Spleen (tissue), 11 donors: ENCODE results near the gene GDAP1L1. TPM values are rescaled to one million over a fixed set of nuclear protein-coding genes. Genes with fewer than 3 reads are reported as not detected.
"Not testable (repeated sequence)": the region's sequence is repeated elsewhere in the genome, so short reads cannot be mapped to it uniquely, and the experiment has no call there.

ENCODE experiments used
- DNase-seq: peaks from one replicate; pipeline ENCODE4 v3.0.0-alpha.2; 2020
- H3K27ac ChIP-seq, 8 donors: fragments of 200-600 bp; sonication (generic) in 7 of 8; 1 replicate in 4 of 8; 2 replicates in 4 of 8; pipeline versions ENCODE4 v1.5.0 to v1.8.0; 2016 to 2021; ENCODE audit warnings: inconsistent platforms in 4 of 8, mild to moderate bottlenecking in 4 of 8, moderate library complexity in 1 of 8
- H3K27me3 ChIP-seq, 7 donors: fragments of 200-600 bp; sonication (generic) in 6 of 7; replicated peaks in 1 of 7; 1 replicate in 4 of 7; 2 replicates in 3 of 7; pipeline versions ENCODE4 v1.5.0 to v1.8.0; 2016 to 2021; ENCODE audit warnings: inconsistent platforms in 3 of 7, mild to moderate bottlenecking in 1 of 7
- H3K36me3 ChIP-seq, 6 donors: fragments of 200-600 bp; sonication (generic) in 5 of 6; 1 replicate in 4 of 6; 2 replicates in 2 of 6; pipeline versions ENCODE4 v1.5.0 to v1.8.0; 2016 to 2021; ENCODE audit warnings: inconsistent platforms in 2 of 6
- H3K4me1 ChIP-seq, 6 donors: fragments of 200-600 bp; sonication (generic) in 5 of 6; 1 replicate in 3 of 6; 2 replicates in 3 of 6; pipeline versions ENCODE4 v1.5.0 to v1.8.0; 2016 to 2021; ENCODE audit warnings: inconsistent platforms in 3 of 6
- H3K4me3 ChIP-seq, 8 donors: fragments of 200-600 bp; sonication (generic) in 7 of 8; 1 replicate in 4 of 8; 2 replicates in 4 of 8; pipeline versions ENCODE4 v1.5.0 to v1.8.0; 2016 to 2021; ENCODE audit warnings: inconsistent platforms in 4 of 8, mild to moderate bottlenecking in 4 of 8, moderate library complexity in 2 of 8
- H3K9me3 ChIP-seq, 8 donors: fragments of 200-600 bp; sonication (generic) in 7 of 8; 1 replicate in 4 of 8; 2 replicates in 4 of 8; pipeline versions ENCODE4 v1.5.0 to v1.8.0; 2016 to 2021; ENCODE audit warnings: inconsistent platforms in 4 of 8
- POLR2A ChIP-seq, 3 donors: fragments of 450-650 bp; IDR thresholded peaks; one replicate each; pipeline ENCODE4 v1.5.1; 2017; ENCODE audit warnings: antibody characterized with exemption in 3 of 3, mild to moderate bottlenecking in 1 of 3
- POLR2AphosphoS5 ChIP-seq, 3 donors: sonication (generic); formaldehyde crosslinking; IDR thresholded peaks; one replicate each; pipeline ENCODE4 v1.5.1; 2017; ENCODE audit warnings: antibody characterized with exemption in 3 of 3
- WGBS, 5 donors: extraction: QIAGEN DNeasy Blood & Tissue Kit in 3 of 5; methylation state at CpG; one replicate each; pipeline versions ENCODE4 v1.1.5 to v1.1.7; 2013 to 2018; 5-methylcytosine and 5-hydroxymethylcytosine counted together
- intact Hi-C: fragments of 100-400 bp; cut with DNase I; formaldehyde crosslinking; loops from one replicate; pipeline ENCODE4 v1.15.0; 2023; ENCODE audit warnings: low total_unique reads
- polyA plus RNA-seq, 3 donors: library from polyadenylated mRNA; stranded (reverse); fragments of 200-250 nt; gene quantifications; one replicate each; pipeline ENCODE4 v1.2.1, GENCODE V29; 2013
- total RNA-seq, 7 donors: library from RNA; depleted of rRNA in 3 of 7; stranded (reverse); fragments of >200 nt in 3 of 7; fragmentation: NEBNext Ultra II Directional in 4 of 7; extraction: Animal tissue kit (Norgen Biotek cat#: 25700) in 4 of 7; gene quantifications; one replicate each; pipeline versions ENCODE4 v1.1.0 to v1.2.1, GENCODE V29; 2016 to 2021
- TF ChIP-seq, protein P1 (sequence below), 11 experiments: fragments of 200-600 bp in 7 of 11; fragments of 450-650 bp in 4 of 11; sonication (generic) in 4 of 11; IDR thresholded peaks in 8 of 11; conservative IDR thresholded peaks in 3 of 11; 1 replicate in 7 of 11; 2 replicates in 4 of 11; pipeline versions ENCODE4 v1.4.0 to v1.8.0; 2016 to 2021; ENCODE audit warnings: antibody characterized with exemption in 11 of 11, inconsistent platforms in 4 of 11, mild to moderate bottlenecking in 1 of 11
- donor health status: healthy with polysubstance abuse.
- donor health status: DM: no; HTN: no; CAD: no; lungs with moderate emphysema.
- donor health status: DM: no; HTN: no; CAD: no.
- donor health status: Bipolar disorder and iron deficiency.
- donor health status: healthy.
- donor health status: DM: no; HTN: no; CAD: no.
- donor health status: DM: yes; HTN: yes; CAD: no.

The GDAP1L1 gene
- total and polyA plus RNA-seq, 10 donors: not detected

DNA sequence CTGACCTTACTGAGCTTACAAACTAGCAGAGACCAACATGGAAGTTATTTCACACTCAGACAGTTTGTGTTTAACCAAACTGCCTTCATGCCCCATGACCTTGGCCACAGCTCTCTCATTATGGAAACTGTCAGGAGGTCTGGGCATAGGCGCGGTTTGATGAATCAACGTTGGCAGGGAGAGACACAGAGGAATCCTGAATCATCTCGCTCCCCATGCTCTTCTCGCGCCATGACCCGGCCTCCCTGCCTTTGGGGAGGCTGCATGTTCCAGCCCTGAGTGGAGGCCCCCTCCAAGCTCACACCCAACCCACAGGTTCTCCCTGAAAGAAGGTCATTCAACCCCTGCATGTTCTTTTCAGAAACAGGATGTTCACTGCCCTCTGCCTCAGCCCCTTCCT is 15.9 kb upstream of the GDAP1L1 start:
- TF ChIP-seq POLR2AphosphoS5 (IDR thresholded peaks at IDR 0.05) (no peak), POLR2A (IDR thresholded peaks at IDR 0.05) (no peak)
- TF ChIP-seq, protein P1, sequence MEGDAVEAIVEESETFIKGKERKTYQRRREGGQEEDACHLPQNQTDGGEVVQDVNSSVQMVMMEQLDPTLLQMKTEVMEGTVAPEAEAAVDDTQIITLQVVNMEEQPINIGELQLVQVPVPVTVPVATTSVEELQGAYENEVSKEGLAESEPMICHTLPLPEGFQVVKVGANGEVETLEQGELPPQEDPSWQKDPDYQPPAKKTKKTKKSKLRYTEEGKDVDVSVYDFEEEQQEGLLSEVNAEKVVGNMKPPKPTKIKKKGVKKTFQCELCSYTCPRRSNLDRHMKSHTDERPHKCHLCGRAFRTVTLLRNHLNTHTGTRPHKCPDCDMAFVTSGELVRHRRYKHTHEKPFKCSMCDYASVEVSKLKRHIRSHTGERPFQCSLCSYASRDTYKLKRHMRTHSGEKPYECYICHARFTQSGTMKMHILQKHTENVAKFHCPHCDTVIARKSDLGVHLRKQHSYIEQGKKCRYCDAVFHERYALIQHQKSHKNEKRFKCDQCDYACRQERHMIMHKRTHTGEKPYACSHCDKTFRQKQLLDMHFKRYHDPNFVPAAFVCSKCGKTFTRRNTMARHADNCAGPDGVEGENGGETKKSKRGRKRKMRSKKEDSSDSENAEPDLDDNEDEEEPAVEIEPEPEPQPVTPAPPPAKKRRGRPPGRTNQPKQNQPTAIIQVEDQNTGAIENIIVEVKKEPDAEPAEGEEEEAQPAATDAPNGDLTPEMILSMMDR (IDR thresholded peaks at IDR 0.05 in 8 of 11, conservative IDR thresholded peaks at IDR 0.05 in 3 of 11): no peak
- H3K27me3 ChIP-seq: no peaks in the 10 kb centered on the region
- H3K4me1 ChIP-seq: no peaks in the 10 kb centered on the region
- WGBS, 5 donors: 80 to 92% (median 85%) methylated on average over 7 of the region's 7 CpGs
- H3K9me3 ChIP-seq: no peaks in the 10 kb centered on the region
- H3K4me3 ChIP-seq: no peak overlapping the region
- no peak overlapping the region for H3K27ac ChIP-seq
- intact Hi-C loops: no loop called here
- no peak for DNase-seq
- no peaks in the 10 kb centered on the region for H3K36me3 ChIP-seq

DNA sequence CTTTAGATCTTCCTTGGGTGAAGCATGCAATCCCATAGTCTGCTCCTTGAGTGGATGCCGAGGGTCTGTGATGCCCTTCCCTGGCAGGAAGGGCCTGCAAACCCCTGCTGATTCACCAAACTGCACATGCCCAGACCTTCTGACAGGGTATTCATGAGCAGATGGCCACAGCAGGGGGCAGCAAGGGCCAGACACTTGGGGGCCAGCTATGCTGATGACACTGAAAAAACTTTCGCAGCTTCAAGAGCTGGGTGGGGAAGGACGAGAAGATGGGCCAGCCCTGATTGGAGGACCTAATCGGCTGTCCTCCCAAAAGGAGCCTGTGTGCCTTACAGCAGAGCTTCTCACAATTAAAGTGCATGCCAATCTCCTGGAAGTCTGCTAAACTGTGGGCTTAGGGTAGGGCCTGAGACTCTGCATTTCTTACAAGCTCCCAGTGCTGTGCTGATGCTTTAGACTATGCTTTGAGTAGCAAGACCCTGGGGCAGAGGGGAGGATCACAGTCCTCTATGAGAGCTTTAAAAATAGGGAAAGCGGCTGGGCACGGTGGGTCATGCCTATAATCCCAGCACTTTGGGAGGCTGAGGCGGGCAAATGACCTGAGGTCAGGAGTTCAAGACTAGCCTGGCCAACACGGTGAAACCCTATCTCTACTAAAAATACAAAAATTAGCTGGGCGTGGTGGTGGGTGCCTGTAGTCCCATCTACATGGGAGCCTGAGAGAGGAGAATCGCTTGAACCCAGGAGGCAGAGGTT is 15.2 kb upstream of the GDAP1L1 start:
- Histone ChIP-seq H3K36me3 (no peaks in the 10 kb centered on the region), H3K27ac (no peak overlapping the region), H3K4me1 (no peaks in the 10 kb centered on the region), H3K4me3 (no peak overlapping the region), H3K27me3 (no peaks in the 10 kb centered on the region), H3K9me3 (no peaks in the 10 kb centered on the region)
- intact Hi-C loops: no loop called here
- no peak for DNase-seq
- 77 to 82% (median 78%) methylated on average over 9 to 10 of the region's 10 CpGs for WGBS, 5 donors
- no peak for TF ChIP-seq POLR2AphosphoS5 (IDR thresholded peaks at IDR 0.05)
- TF ChIP-seq, protein P1 (IDR thresholded peaks at IDR 0.05 in 8 of 11, conservative IDR thresholded peaks at IDR 0.05 in 3 of 11): no peak
- no peak for TF ChIP-seq POLR2A (IDR thresholded peaks at IDR 0.05)

DNA sequence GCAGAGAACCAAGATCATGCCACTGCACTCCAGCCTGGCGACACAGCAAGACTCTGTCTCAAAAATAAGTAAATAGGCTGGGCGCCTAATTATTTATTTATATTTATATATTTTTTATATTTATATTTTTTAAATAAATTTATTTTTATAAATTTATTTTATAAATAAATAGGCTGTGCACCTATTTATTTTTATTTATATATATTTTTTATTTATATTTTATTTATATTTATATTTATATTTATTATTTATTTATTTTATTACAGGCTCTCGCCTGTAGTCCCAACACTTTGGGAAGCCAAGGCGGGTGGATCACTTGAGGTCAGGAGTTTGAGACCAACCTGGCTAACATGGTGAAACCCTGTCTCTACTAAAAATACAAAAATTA is 14.6 kb upstream of the GDAP1L1 start:
- H3K4me3 ChIP-seq, intact Hi-C loops, H3K27me3 ChIP-seq, H3K27ac ChIP-seq, H3K4me1 ChIP-seq, H3K9me3 ChIP-seq, H3K36me3 ChIP-seq, DNase-seq: not testable (repeated sequence)
- 84 to 97% (median 93%) methylated on average over 4 of the region's 4 CpGs for WGBS, 5 donors

DNA sequence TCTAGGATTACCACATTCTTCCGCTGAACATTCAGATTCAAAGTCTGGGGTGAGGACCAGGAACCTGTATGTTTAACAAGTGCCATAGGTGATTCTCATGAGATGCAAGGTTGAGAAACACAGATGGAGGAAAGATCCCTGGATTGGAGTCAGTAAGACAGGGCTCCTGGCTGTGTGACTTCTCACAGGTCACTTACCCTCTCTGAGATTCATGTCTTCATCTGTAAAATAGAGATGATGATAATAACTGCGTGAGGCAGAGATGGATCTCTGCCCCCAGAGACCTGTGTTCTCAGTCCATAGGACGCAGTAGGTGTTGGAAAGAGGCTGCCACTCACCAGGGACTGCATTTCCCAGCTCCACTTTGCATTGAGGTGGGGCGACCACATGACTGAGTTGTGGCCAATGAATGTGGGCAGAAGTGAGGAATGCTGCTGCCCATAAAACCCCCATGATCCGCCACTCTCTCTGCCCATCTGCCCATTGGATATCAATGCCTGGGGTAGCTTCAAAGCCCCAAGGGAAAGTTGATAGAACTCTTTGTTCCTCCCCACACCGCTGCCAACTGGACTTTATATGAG is 13.6 kb upstream of the GDAP1L1 start:
- intact Hi-C loops: no loop called here
- TF ChIP-seq POLR2A (IDR thresholded peaks at IDR 0.05) (no peak), POLR2AphosphoS5 (IDR thresholded peaks at IDR 0.05) (no peak)
- TF ChIP-seq, protein P1 (IDR thresholded peaks at IDR 0.05 in 8 of 11, conservative IDR thresholded peaks at IDR 0.05 in 3 of 11): no peak
- WGBS, 5 donors: 84 to 95% (median 93%) methylated on average over 5 to 6 of the region's 6 CpGs

More for the DNA sequence above, 13.6 kb upstream of the GDAP1L1 start:
- Histone ChIP-seq H3K27ac (no peak overlapping the region), H3K4me3 (no peak overlapping the region), H3K36me3 (no peaks in the 10 kb centered on the region), H3K27me3 (no peaks in the 10 kb centered on the region), H3K9me3 (peaks cover 0 to under 1% (median 0%) of the 10 kb centered on the region in 8 donors), H3K4me1 (no peaks in the 10 kb centered on the region)
- DNase-seq: no peak
